Nephron (organoid): ENCODE measurements around the gene RBM47.
A peak's percentile ranks its signal among the peaks of the same experiment; 100 is the strongest.

Source experiments
- H3K27ac Mint-ChIP-seq, 3 experiments: 2 replicates each; pipeline ENCODE4 v1.8.0; 2020; ENCODE audit warnings: mixed read lengths in 3 of 3, mild to moderate bottlenecking in 2 of 3, moderate library complexity in 1 of 3
- H3K27me3 Mint-ChIP-seq: 2 replicates; pipeline ENCODE4 v1.8.0; 2021; ENCODE audit warnings: low read depth, mild to moderate bottlenecking, moderate library complexity, mixed read lengths
- H3K36me3 Mint-ChIP-seq: 2 replicates; pipeline ENCODE4 v1.8.0; 2020; ENCODE audit warnings: low read depth, mixed read lengths
- H3K4me1 Mint-ChIP-seq: 2 replicates; pipeline ENCODE4 v1.8.0; 2020; ENCODE audit warnings: mixed read lengths
- H3K4me3 Mint-ChIP-seq, 3 experiments: 2 replicates each; pipeline ENCODE4 v1.8.0; 2020; ENCODE audit warnings: mild to moderate bottlenecking in 3 of 3, mixed read lengths in 3 of 3, moderate library complexity in 2 of 3
- H3K9me3 Mint-ChIP-seq: 2 replicates; pipeline ENCODE4 v1.8.0; 2020; ENCODE audit warnings: mixed read lengths
- TF ChIP-seq, protein P1 (sequence below), 3 experiments: fragments of 200-600 bp; sonication (generic); IDR thresholded peaks; one replicate each; pipeline ENCODE4 v1.5.0; 2021; ENCODE audit warnings: antibody characterized with exemption in 3 of 3; ENCODE audit not compliant: unreplicated experiment in 3 of 3

Gene RBM47

DNA sequence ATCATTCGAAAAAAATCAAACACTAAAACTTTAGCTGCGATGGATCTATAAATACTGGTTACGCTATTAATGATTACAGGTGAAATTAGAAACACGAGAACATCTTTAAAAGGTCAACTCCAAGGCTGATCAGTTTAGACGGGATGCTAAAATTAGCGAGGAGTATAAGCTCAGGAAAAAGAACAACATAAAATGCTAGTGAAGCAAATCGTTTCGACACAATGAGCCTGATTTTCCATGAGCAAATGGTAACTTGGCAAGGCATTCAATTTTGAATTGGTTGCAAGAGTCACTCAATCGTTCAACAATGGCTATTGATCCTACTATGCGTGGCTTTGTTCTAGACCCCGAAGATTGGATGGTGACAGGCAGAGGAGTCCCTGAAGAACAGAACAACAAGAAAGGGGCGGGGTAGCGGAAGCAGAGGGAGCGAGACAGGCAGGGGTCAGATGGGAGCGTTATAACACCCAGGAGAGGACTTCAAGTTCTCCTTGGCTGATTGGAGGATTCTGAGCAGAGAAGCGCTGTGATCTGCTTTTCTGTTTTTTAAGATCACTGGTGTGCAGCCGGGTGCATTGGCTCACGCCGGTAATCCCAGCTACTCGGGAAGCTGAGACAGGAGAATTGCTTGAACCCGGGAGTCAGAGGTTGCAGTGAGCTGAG is 146.5 kb downstream of the RBM47 start:
- peak overlapping the region in 2 of 3 experiments; percentile 52 to 69 for H3K4me3 Mint-ChIP-seq
- no peaks in the 10 kb centered on the region for H3K27me3 Mint-ChIP-seq
- peaks cover 4% of the 10 kb centered on the region for H3K4me1 Mint-ChIP-seq
- H3K9me3 Mint-ChIP-seq, result no peaks in the 10 kb centered on the region
- no peaks in the 10 kb centered on the region for H3K36me3 Mint-ChIP-seq
- TF ChIP-seq, protein P1, sequence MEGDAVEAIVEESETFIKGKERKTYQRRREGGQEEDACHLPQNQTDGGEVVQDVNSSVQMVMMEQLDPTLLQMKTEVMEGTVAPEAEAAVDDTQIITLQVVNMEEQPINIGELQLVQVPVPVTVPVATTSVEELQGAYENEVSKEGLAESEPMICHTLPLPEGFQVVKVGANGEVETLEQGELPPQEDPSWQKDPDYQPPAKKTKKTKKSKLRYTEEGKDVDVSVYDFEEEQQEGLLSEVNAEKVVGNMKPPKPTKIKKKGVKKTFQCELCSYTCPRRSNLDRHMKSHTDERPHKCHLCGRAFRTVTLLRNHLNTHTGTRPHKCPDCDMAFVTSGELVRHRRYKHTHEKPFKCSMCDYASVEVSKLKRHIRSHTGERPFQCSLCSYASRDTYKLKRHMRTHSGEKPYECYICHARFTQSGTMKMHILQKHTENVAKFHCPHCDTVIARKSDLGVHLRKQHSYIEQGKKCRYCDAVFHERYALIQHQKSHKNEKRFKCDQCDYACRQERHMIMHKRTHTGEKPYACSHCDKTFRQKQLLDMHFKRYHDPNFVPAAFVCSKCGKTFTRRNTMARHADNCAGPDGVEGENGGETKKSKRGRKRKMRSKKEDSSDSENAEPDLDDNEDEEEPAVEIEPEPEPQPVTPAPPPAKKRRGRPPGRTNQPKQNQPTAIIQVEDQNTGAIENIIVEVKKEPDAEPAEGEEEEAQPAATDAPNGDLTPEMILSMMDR (IDR thresholded peaks at IDR 0.05; ENCODE audit: unreplicated experiment in 3 of 3), result no peak
- H3K27ac Mint-ChIP-seq, result peak overlapping the region; percentile 7 to 80 (median 77)

DNA sequence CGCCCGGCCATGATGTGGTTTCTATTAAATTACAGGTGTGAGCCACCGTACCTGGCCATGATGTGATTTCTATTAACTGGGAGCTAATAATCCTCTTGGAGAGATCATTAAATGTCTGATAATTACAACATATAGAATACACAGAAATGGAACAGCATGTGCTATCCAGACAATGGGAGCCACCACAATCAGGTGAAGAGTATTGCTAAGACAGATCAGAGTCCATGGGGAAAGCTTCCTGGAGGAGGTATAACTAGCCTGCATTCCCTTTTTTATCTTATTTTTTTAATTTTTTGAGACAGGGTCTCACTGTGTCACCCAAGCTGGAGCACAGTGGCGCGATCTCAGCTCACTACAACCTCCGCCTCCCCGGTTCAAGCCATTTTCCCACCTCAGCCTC is 147.7 kb downstream of the RBM47 start:
- peaks cover 4% of the 10 kb centered on the region for H3K4me1 Mint-ChIP-seq

DNA sequence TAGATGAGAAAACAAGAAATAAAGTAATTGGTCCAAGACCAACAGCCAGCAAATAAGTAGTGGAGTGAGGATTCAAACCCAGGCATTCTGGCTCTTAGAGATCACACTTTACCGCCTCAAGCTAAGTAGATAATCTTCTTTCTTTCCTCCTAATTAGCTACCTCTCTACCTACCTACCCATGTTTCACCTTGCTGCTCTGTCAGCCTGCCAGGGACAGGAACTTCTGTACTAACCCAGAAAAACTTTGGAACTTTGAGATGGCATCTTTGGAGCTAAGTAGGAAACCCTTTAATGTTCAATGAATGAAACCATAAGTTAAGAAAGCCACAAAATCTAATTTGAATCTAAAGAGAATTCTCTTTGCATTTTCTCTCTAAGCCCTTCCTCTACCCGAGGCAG is 149.4 kb downstream of the RBM47 start:
- Mint-ChIP-seq H3K27me3 (no peaks in the 10 kb centered on the region), H3K4me3 (no peak overlapping the region), H3K4me1 (peaks cover 15% of the 10 kb centered on the region), H3K36me3 (peaks cover 4% of the 10 kb centered on the region), H3K9me3 (no peaks in the 10 kb centered on the region), H3K27ac (peak overlapping the region in 2 of 3 experiments; percentile 37 to 40)
- TF ChIP-seq, protein P1 (IDR thresholded peaks at IDR 0.05; ENCODE audit: unreplicated experiment in 3 of 3), result no peak

More for the DNA sequence above, 147.7 kb downstream of the RBM47 start:
- peak overlapping the region in 1 of 3 experiments; percentile 69 for H3K27ac Mint-ChIP-seq
- no peak overlapping the region for H3K4me3 Mint-ChIP-seq
- TF ChIP-seq, protein P1 (IDR thresholded peaks at IDR 0.05; ENCODE audit: unreplicated experiment in 3 of 3), result no peak
- peaks cover 4% of the 10 kb centered on the region for H3K36me3 Mint-ChIP-seq
- no peaks in the 10 kb centered on the region for H3K9me3 Mint-ChIP-seq
- no peaks in the 10 kb centered on the region for H3K27me3 Mint-ChIP-seq

DNA sequence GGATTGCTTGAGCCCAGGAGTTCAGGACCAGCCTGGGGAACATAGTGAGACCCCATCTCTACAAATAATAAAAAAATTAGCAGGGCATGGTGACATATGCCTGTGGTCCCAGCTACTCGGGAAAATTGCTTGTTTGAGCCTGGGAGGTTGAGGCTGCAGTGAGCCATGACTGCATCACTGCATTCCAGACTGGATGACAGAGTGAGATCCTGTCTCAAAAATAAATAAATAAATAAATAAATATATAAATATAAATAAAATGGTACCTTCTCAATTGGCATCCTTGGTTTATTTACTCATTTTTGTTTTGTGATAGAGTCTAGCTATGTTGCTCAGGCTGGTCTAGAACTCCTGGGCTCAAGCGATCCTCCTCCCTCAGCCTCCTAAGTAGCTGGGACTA is 150.3 kb downstream of the RBM47 start:
- H3K9me3 Mint-ChIP-seq, result no peaks in the 10 kb centered on the region

DNA sequence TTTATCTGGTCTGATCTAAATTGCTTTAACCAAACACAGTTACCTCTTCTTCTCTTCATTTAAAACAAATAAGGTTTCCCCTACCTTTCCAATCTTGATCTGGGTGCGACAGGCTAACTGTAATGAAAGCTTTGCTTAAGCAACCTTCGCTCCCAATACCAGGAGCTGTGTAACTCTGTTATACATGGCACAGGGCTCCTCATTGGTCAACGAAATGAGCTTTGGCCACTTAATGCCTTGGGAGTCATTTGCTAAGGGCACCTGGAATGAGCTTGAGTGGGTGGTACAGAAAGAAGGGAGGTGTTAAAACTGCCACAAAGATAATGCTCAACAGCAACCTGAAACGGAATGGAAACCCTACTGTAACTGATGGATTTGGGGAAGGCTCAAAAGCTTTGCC is 154.1 kb downstream of the RBM47 start:
- Mint-ChIP-seq H3K27ac (peak overlapping the region; percentile 29 to 94 (median 92)), H3K27me3 (no peaks in the 10 kb centered on the region)

More for the DNA sequence above, 150.3 kb downstream of the RBM47 start:
- no peak overlapping the region for H3K27ac Mint-ChIP-seq
- H3K4me1 Mint-ChIP-seq, result peaks cover 15% of the 10 kb centered on the region
- TF ChIP-seq, protein P1 (IDR thresholded peaks at IDR 0.05; ENCODE audit: unreplicated experiment in 3 of 3), result no peak
- peaks cover 4% of the 10 kb centered on the region for H3K36me3 Mint-ChIP-seq
- no peaks in the 10 kb centered on the region for H3K27me3 Mint-ChIP-seq
- H3K4me3 Mint-ChIP-seq, result no peak overlapping the region

More for the DNA sequence above, 154.1 kb downstream of the RBM47 start:
- Mint-ChIP-seq H3K4me3 (peak overlapping the region in 2 of 3 experiments; percentile 62 to 70), H3K9me3 (no peaks in the 10 kb centered on the region), H3K4me1 (peaks cover 11% of the 10 kb centered on the region), H3K36me3 (peaks cover 8% of the 10 kb centered on the region)
- TF ChIP-seq, protein P1 (IDR thresholded peaks at IDR 0.05; ENCODE audit: unreplicated experiment in 3 of 3), result no peak
